G401.6 (cell line): ENCODE results near the gene TMEM184B.

Source experiments
- FAIRE-seq: peaks from 2 replicates; lab custom pipeline; 2012; peaks lifted over from hg19 to GRCh38; lab: Jason Lieb, UNC

TMEM184B gene

GRCh38 chr22:38272373-38273134, at the start of gene TMEM184B:
TMEM184B (minus strand) TSS chr22:38273010; CDS start chr22:38247961, 25,049 bp downstream.
- FAIRE-seq: no peak

GRCh38 chr22:38320605-38321402, 48.0 kb upstream of the TMEM184B start:
- FAIRE-seq: no peak

- FAIRE-seq: no peak
Measured at GRCh38 chr22:38318792-38319773, 46.3 kb upstream of the TMEM184B start.

GRCh38 chr22:38317995-38318715, 45.3 kb upstream of the TMEM184B start:
- FAIRE-seq: peak; percentile 44

GRCh38 chr22:38317122-38317994, 44.5 kb upstream of the TMEM184B start, which contains the start of gene CSNK1E:
CSNK1E (minus strand) TSS chr22:38317433; CDS start chr22:38314157, 3,276 bp downstream.
- no peak for FAIRE-seq

- no peak for FAIRE-seq
Measured at GRCh38 chr22:38316364-38317121, 43.7 kb upstream of the TMEM184B start.

GRCh38 chr22:38315823-38316363, 43.1 kb upstream of the TMEM184B start:
- peak; percentile 15 for FAIRE-seq

- no peak for FAIRE-seq
Measured at GRCh38 chr22:38314933-38315822, 42.4 kb upstream of the TMEM184B start.

- no peak for FAIRE-seq
Measured at GRCh38 chr22:38314051-38314932, 41.5 kb upstream of the TMEM184B start.

- FAIRE-seq: no peak
Measured at GRCh38 chr22:38313384-38313955, 40.7 kb upstream of the TMEM184B start.

- FAIRE-seq: no peak
Measured at GRCh38 chr22:38312261-38312800, 39.5 kb upstream of the TMEM184B start.

GRCh38 chr22:38311323-38311620, 38.5 kb upstream of the TMEM184B start:
- FAIRE-seq: no peak

- no peak for FAIRE-seq
Measured at GRCh38 chr22:38310518-38311322, 37.9 kb upstream of the TMEM184B start.

- FAIRE-seq: no peak
Measured at GRCh38 chr22:38309614-38310517, 37.1 kb upstream of the TMEM184B start.
